GM12878 (cell line): Measurements from ENCODE around the gene GPR78. TPM values are rescaled to one million over a fixed set of nuclear protein-coding genes. Genes with fewer than 3 reads are reported as not detected.

Source experiments
- BCLAF1 ChIP-seq: fragments of 450-650 bp; IDR thresholded peaks from 2 replicates; pipeline ENCODE4 v1.6.1; 2017; ENCODE audit warnings: antibody characterized with exemption, mild to moderate bottlenecking, moderate library complexity
- DPF2 ChIP-seq: fragments of 450-650 bp; IDR thresholded peaks from 2 replicates; pipeline ENCODE4 v1.6.1; 2017; ENCODE audit warnings: mild to moderate bottlenecking
- FOS ChIP-seq: IDR thresholded peaks from 3 replicates; pipeline ENCODE4 v1.6.1; 2011; ENCODE audit warnings: borderline replicate concordance; ENCODE audit not compliant: insufficient read length; ENCODE audit errors: extremely low read depth
- HDAC2 ChIP-seq: fragments of 200-600 bp; sonication (generic); IDR thresholded peaks from 2 replicates; pipeline ENCODE4 v1.6.1; 2017
- MEF2B ChIP-seq: fragments of 450-650 bp; IDR thresholded peaks from 2 replicates; pipeline ENCODE4 v1.6.1; 2018; ENCODE audit warnings: mild to moderate bottlenecking, moderate library complexity; ENCODE audit not compliant: partially characterized antibody, poor library complexity, severe bottlenecking
- NRF1 ChIP-seq: conservative IDR thresholded peaks from 2 replicates; pipeline ENCODE4 v1.6.1; 2011; ENCODE audit warnings: mild to moderate bottlenecking, low read depth, low read length, improper control_type of control experiment
- PAX5 ChIP-seq: IDR thresholded peaks from 2 replicates; pipeline ENCODE4 v1.6.1; 2011; ENCODE audit warnings: low read depth, low read length, borderline replicate concordance
- PAX8 ChIP-seq: fragments of 450-650 bp; IDR thresholded peaks from 2 replicates; pipeline ENCODE4 v1.6.1; 2017; ENCODE audit warnings: mild to moderate bottlenecking, moderate library complexity
- STAT3 ChIP-seq: IDR thresholded peaks from 2 replicates; pipeline ENCODE4 v1.6.1; 2011; ENCODE audit warnings: low read depth, low read length, improper control_type of control experiment
- ZNF592 ChIP-seq: fragments of 450-650 bp; IDR thresholded peaks from 2 replicates; pipeline ENCODE4 v1.6.1; 2017; ENCODE audit warnings: mild to moderate bottlenecking, moderate library complexity
- ZNF687 ChIP-seq: fragments of 450-650 bp; IDR thresholded peaks from 2 replicates; pipeline ENCODE4 v1.6.1; 2017; ENCODE audit warnings: mild to moderate bottlenecking, moderate library complexity
- polyA plus RNA-seq, 11 experiments: library from polyadenylated mRNA; depleted of rRNA in 4 of 11; unstranded in 6 of 11; stranded (reverse) in 5 of 11; fragments of >200 nt; fragmentation: Nextera tagmentation in 4 of 11; fragmentation: Illumina TruSeq in 1 of 11; extraction: Ambion mirVana in 4 of 11; extraction: Trizol in 1 of 11; gene quantifications; 1 replicate in 1 of 11; 2 replicates in 10 of 11; pipeline versions ENCODE4 v1.2.1 to v1.2.3, GENCODE V29; 2011 to 2016; ENCODE audit warnings: inconsistent platforms in 2 of 11, missing spikeins in 2 of 11, low read depth in 1 of 11
- total RNA-seq, 4 experiments: library from RNA; depleted of rRNA in 3 of 4; stranded (reverse); fragments of >200 nt in 3 of 4; fragmentation: Illumina TruSeq in 1 of 4; extraction: Trizol in 1 of 4; gene quantifications; 2 replicates each; pipeline versions ENCODE4 v1.2.1 to v1.2.3, GENCODE V29; 2013 to 2021

GPR78 gene
- total and polyA plus RNA-seq, 10 of the 15 experiments (the other 5 are each of a cell fraction or from before 2014, with no cell fraction given), result 0.03 TPM; not detected in 9

GRCh38 chr4:8597791-8598190 is 17.6 kb downstream of the GPR78 start (continued):
- TF ChIP-seq HDAC2 (no peak), PAX5 (no peak), ZNF592 (no peak), NRF1 (no peak), MEF2B (no peak), DPF2 (no peak), ZNF687 (no peak), STAT3 (no peak), PAX8 (no peak), FOS (no peak), BCLAF1 (no peak)
- TF ChIP-seq, all 136 proteins: peak for 0
